ENCODE results near the gene UTP3. TPM values are rescaled to one million over a fixed set of nuclear protein-coding genes. Genes with fewer than 3 reads are reported as not detected.
"Not testable (repeated sequence)": the region's sequence is repeated elsewhere in the genome, so short reads cannot be mapped to it uniquely, and the experiment has no call there.

UTP3 gene
- total RNA-seq, 1 donor from 2014 or later = 29.4 TPM

DNA sequence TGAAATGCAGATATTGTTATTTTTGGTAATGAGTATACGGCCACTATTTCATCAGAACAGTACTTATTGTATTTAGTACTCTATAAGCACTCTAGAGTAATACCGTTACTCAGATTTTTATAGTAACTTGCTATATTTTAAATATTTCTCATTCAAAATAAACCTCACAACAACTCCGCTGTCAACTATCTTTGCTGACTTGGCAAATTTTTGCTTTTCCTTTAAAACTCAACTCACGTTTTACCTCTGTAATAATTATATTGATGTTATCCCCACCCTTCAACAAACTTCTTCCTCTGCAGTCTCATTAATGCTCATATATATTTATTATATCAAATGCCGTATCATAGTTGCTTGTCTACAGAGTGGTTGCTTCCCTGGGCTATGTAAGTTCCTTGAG, 31.0 kb upstream of the UTP3 start:
- H3K27ac Mint-ChIP-seq (ENCODE audit: unreplicated experiment) = no peak overlapping the region
- peaks cover 54% of the 10 kb centered on the region for H3K27me3 Mint-ChIP-seq (ENCODE audit: unreplicated experiment)
- H3K36me3 Mint-ChIP-seq (ENCODE audit: unreplicated experiment) = no peaks in the 10 kb centered on the region
- no peaks in the 10 kb centered on the region for H3K4me1 Mint-ChIP-seq (ENCODE audit: unreplicated experiment)
- no peak overlapping the region for H3K4me3 Mint-ChIP-seq (ENCODE audit: unreplicated experiment)
- no peak for DNase-seq (ENCODE audit: extremely low spot score, unreplicated experiment)
- H3K9me3 Mint-ChIP-seq (ENCODE audit: unreplicated experiment) = no peaks in the 10 kb centered on the region
- no peak for TF ChIP-seq CTCF (IDR thresholded peaks at IDR 0.05)

DNA sequence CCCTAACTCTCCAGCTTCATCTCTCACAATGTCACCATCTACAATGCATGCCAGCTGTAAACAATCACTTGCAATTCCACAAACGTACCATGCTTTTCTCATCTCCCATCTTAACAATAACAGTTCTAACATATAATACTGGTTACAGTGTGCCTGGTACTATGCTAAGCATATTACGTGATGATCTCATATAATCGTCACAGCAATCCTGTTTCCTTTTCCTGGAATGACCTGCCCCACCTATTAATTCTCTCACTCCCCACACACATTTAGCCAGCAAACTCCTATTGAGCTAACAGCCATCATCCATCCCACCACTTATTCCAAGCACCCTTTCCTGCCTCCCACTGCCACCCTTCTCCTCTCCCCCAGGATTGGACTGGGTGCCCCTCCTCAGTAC, 29.9 kb upstream of the UTP3 start:
- Mint-ChIP-seq H3K27ac (ENCODE audit: unreplicated experiment) (no peak overlapping the region), H3K36me3 (ENCODE audit: unreplicated experiment) (no peaks in the 10 kb centered on the region), H3K27me3 (ENCODE audit: unreplicated experiment) (peaks cover 50% of the 10 kb centered on the region), H3K4me3 (ENCODE audit: unreplicated experiment) (no peak overlapping the region), H3K4me1 (ENCODE audit: unreplicated experiment) (no peaks in the 10 kb centered on the region), H3K9me3 (ENCODE audit: unreplicated experiment) (no peaks in the 10 kb centered on the region)
- TF ChIP-seq CTCF (IDR thresholded peaks at IDR 0.05) = no peak
- no peak for DNase-seq (ENCODE audit: extremely low spot score, unreplicated experiment)

- Mint-ChIP-seq H3K4me3 (ENCODE audit: unreplicated experiment) (no peak overlapping the region), H3K27me3 (ENCODE audit: unreplicated experiment) (peaks cover 34% of the 10 kb centered on the region), H3K36me3 (ENCODE audit: unreplicated experiment) (no peaks in the 10 kb centered on the region), H3K27ac (ENCODE audit: unreplicated experiment) (no peak overlapping the region), H3K9me3 (ENCODE audit: unreplicated experiment) (no peaks in the 10 kb centered on the region), H3K4me1 (ENCODE audit: unreplicated experiment) (no peaks in the 10 kb centered on the region)
- TF ChIP-seq CTCF (IDR thresholded peaks at IDR 0.05) = no peak
- DNase-seq (ENCODE audit: extremely low spot score, unreplicated experiment) = no peak
Observed at GRCh38 chr4:70660106-70660505, 28.2 kb upstream of the UTP3 start.

DNA sequence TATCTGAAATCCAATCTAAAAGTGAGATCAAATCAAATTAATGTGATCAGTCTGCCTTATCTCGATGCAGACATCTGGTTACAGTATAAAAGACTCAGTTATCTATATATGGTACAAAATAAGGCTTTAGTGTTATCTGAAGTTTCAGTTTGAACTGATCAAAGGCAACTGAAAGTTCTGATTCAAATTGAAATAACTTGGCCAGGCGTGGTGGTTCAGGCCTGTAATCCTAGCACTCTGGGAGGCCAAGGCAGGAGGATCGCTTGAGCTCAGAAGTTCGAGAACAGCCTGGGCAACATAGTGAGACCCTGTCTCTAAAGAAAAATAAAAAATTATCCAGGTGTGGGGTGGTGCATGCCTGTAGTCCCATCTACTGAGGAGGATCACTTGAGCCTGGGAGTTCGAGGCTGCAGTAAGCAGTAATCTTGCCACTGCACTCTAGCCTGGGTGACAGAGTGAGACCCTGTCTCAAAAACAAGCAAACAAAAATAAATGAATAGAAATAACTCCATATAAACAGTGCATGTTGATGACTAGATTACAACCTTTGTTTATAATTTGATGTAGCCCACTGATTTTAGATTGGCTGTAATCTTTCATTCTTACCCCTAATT, 26.9 kb upstream of the UTP3 start:
- H3K27ac Mint-ChIP-seq (ENCODE audit: unreplicated experiment); H3K36me3 Mint-ChIP-seq (ENCODE audit: unreplicated experiment); DNase-seq (ENCODE audit: extremely low spot score, unreplicated experiment); H3K9me3 Mint-ChIP-seq (ENCODE audit: unreplicated experiment); H3K4me3 Mint-ChIP-seq (ENCODE audit: unreplicated experiment); H3K4me1 Mint-ChIP-seq (ENCODE audit: unreplicated experiment): not testable (repeated sequence)
- peaks cover 27% of the 10 kb centered on the region for H3K27me3 Mint-ChIP-seq (ENCODE audit: unreplicated experiment)

- Mint-ChIP-seq H3K4me1 (ENCODE audit: unreplicated experiment) (peaks cover 13% of the 10 kb centered on the region), H3K4me3 (ENCODE audit: unreplicated experiment) (no peak within 1 kb of the TSS), H3K27me3 (ENCODE audit: unreplicated experiment) (peaks cover 21% of the 10 kb centered on the region), H3K36me3 (ENCODE audit: unreplicated experiment) (no peaks in the 10 kb centered on the region), H3K9me3 (ENCODE audit: unreplicated experiment) (no peaks in the 10 kb centered on the region), H3K27ac (ENCODE audit: unreplicated experiment) (no peak within 1 kb of the TSS)
- no peak for TF ChIP-seq CTCF (IDR thresholded peaks at IDR 0.05)
- no peak for DNase-seq (ENCODE audit: extremely low spot score, unreplicated experiment)
Observed at GRCh38 chr4:70666369-70666768, 22.0 kb upstream of the UTP3 start, which contains the start of gene JCHAIN. TSS of gene JCHAIN (minus strand) at chr4:70666508. CDS start at chr4:70666490, 18 bp downstream.
